Transverse colon (tissue), 4 donors: ENCODE data around the gene FYB1.

Source experiments
- CTCF ChIP-seq, 5 experiments: fragments of 200-600 bp in 3 of 5; fragments of 450-650 bp in 2 of 5; sonication (generic) in 3 of 5; IDR thresholded peaks; 1 replicate in 2 of 5; 2 replicates in 3 of 5; pipeline ENCODE4 v1.5.1; 2016 to 2017; ENCODE audit warnings: antibody characterized with exemption in 5 of 5, inconsistent platforms in 3 of 5, mild to moderate bottlenecking in 2 of 5, moderate library complexity in 1 of 5
- EP300 ChIP-seq: sonication (generic); formaldehyde crosslinking; IDR thresholded peaks from one replicate; pipeline ENCODE4 v1.6.1; 2017; ENCODE audit warnings: antibody characterized with exemption, low read depth
- POLR2A ChIP-seq: fragments of 450-650 bp; IDR thresholded peaks from one replicate; pipeline ENCODE4 v1.6.1; 2016; ENCODE audit warnings: antibody characterized with exemption, mild to moderate bottlenecking, moderate library complexity
- POLR2AphosphoS5 ChIP-seq, 3 donors: sonication (generic); formaldehyde crosslinking; IDR thresholded peaks; one replicate each; pipeline ENCODE4 v1.6.1; 2016; ENCODE audit warnings: antibody characterized with exemption in 3 of 3

- TF ChIP-seq CTCF (IDR thresholded peaks at IDR 0.05) = no peak
- no peak for TF ChIP-seq EP300
- TF ChIP-seq POLR2AphosphoS5 (IDR thresholded peaks at IDR 0.05) = no peak
- no peak for TF ChIP-seq POLR2A
These were observed 19.3 kb downstream of the FYB1 start for GRCh38 chr5:39200081-39200480.
